GM19240 (cell line): ENCODE measurements around the gene DNAJC30.

Experiments used
- DNase-seq: peaks from one replicate; pipeline ENCODE4 v3.0.0; 2011; ENCODE audit warnings: low spot score; ENCODE audit not compliant: insufficient read length

The DNAJC30 gene

GRCh38 chr7:73708961-73709549, 25.8 kb upstream of the DNAJC30 start:
- no peak for DNase-seq

GRCh38 chr7:73707045-73707631, 23.9 kb upstream of the DNAJC30 start:
- no peak for DNase-seq

GRCh38 chr7:73706126-73707044, 23.1 kb upstream of the DNAJC30 start:
- no peak for DNase-seq

GRCh38 chr7:73705551-73705920, 22.3 kb upstream of the DNAJC30 start:
- no peak for DNase-seq

- DNase-seq, result no peak
Observed at GRCh38 chr7:73704640-73705550, 21.6 kb upstream of the DNAJC30 start.

GRCh38 chr7:73703757-73704639, 20.7 kb upstream of the DNAJC30 start:
- no peak for DNase-seq

GRCh38 chr7:73703225-73703624, 20.0 kb upstream of the DNAJC30 start:
- DNase-seq, result no peak

- DNase-seq, result no peak
Observed at GRCh38 chr7:73702665-73703064, 19.4 kb upstream of the DNAJC30 start.

- DNase-seq, result no peak
Observed at GRCh38 chr7:73702226-73702625, 19.0 kb upstream of the DNAJC30 start.

- no peak for DNase-seq
Observed at GRCh38 chr7:73701357-73701995, 18.2 kb upstream of the DNAJC30 start.

- no peak for DNase-seq
Observed at GRCh38 chr7:73700581-73701134, 17.4 kb upstream of the DNAJC30 start.

- DNase-seq, result no peak
Observed at GRCh38 chr7:73700069-73700423, 16.8 kb upstream of the DNAJC30 start.

- DNase-seq, result no peak
Observed at GRCh38 chr7:73699370-73700068, 16.3 kb upstream of the DNAJC30 start.

- DNase-seq, result no peak
Observed at GRCh38 chr7:73698410-73698809, 15.2 kb upstream of the DNAJC30 start.

- no peak for DNase-seq
Observed at GRCh38 chr7:73696372-73696771, 13.1 kb upstream of the DNAJC30 start.

GRCh38 chr7:73690646-73691045, 7.4 kb upstream of the DNAJC30 start:
- DNase-seq, result no peak

GRCh38 chr7:73688288-73688687, 5.0 kb upstream of the DNAJC30 start:
- DNase-seq, result no peak

GRCh38 chr7:73685311-73685710, 2.1 kb upstream of the DNAJC30 start:
- no peak for DNase-seq
